IMR-90 (cell line): Measurements from ENCODE around the gene CAMK4. TPM values are rescaled to one million over a fixed set of nuclear protein-coding genes. Genes with fewer than 3 reads are reported as not detected.

Experiments
- ATAC-seq: fragments of 200-7000 bp; cut with Tn5 transposase; 2 replicates; pipeline ENCODE4 v1.9.1; 2020; ENCODE audit warnings: low read depth, mild to moderate bottlenecking, moderate library complexity
- BruUV-seq: library from RNA; stranded (reverse); fragments of 400-500 nt; replicated peaks from 2 replicates; lab custom pipeline; 2021; lab: Mats Ljungman, UMichigan
- CTCF ChIA-PET: fragments of 300-600 bp; formaldehyde crosslinking; extraction: SDS; loops from one replicate; lab custom pipeline; 2021; ENCODE audit warnings: antibody characterized with exemption; lab: Yijun Ruan, JAX
- POLR2A ChIA-PET: fragments of 300-600 bp; sonication (Branson Sonifier 250); formaldehyde crosslinking; loops from one replicate; lab custom pipeline; 2022; ENCODE audit warnings: antibody characterized with exemption; ENCODE audit not compliant: unreplicated experiment; lab: Charles Lee
- DNase-seq: peaks from one replicate; pipeline ENCODE4 v3.0.0; 2013
- H2AFZ ChIP-seq: replicated peaks from 2 replicates; pipeline ENCODE3; 2013; ENCODE audit warnings: low read length, mild to moderate bottlenecking; ENCODE audit not compliant: poor library complexity
- H2AK5ac ChIP-seq: 2 replicates; pipeline ENCODE4 v1.6.1; 2013; ENCODE audit warnings: low read depth, low read length, inconsistent platforms
- H2AK9ac ChIP-seq: replicated peaks from 2 replicates; pipeline ENCODE3; 2013; ENCODE audit warnings: mild to moderate bottlenecking, low read depth, low read length, moderate library complexity; ENCODE audit not compliant: poor library complexity
- H2BK120ac ChIP-seq: 2 replicates; pipeline ENCODE4 v1.6.1; 2013; ENCODE audit warnings: low read depth, low read length, inconsistent platforms
- H2BK15ac ChIP-seq: 3 replicates; pipeline ENCODE4 v1.6.1; 2013; ENCODE audit warnings: low read depth, low read length, inconsistent platforms
- H2BK20ac ChIP-seq: 2 replicates; pipeline ENCODE4 v1.6.1; 2013; ENCODE audit warnings: low read depth, mild to moderate bottlenecking, inconsistent platforms, low read length, moderate library complexity
- H2BK5ac ChIP-seq: 2 replicates; pipeline ENCODE4 v1.6.1; 2013; ENCODE audit warnings: mild to moderate bottlenecking, low read depth, low read length, inconsistent platforms; ENCODE audit not compliant: poor library complexity, severe bottlenecking
- H3K14ac ChIP-seq: replicated peaks from 2 replicates; pipeline ENCODE4 v1.6.1; 2013; ENCODE audit warnings: low read depth, low read length, inconsistent platforms
- H3K18ac ChIP-seq: 2 replicates; pipeline ENCODE4 v1.6.1; 2013; ENCODE audit warnings: low read depth, low read length, control low read depth
- H3K23ac ChIP-seq: 2 replicates; pipeline ENCODE4 v1.6.1; 2013; ENCODE audit warnings: low read depth, low read length, inconsistent platforms
- H3K27ac ChIP-seq: 2 replicates; pipeline ENCODE4 v1.5.1; 2013; ENCODE audit warnings: mild to moderate bottlenecking, control low read depth, low read length; ENCODE audit not compliant: insufficient read depth
- H3K27me3 ChIP-seq: 2 replicates; pipeline ENCODE4 v1.6.1; 2013; ENCODE audit warnings: low read length; ENCODE audit not compliant: control insufficient read depth, insufficient read depth
- H3K36me3 ChIP-seq: 2 replicates; pipeline ENCODE4 v1.6.1; 2013; ENCODE audit warnings: low read length, mixed read lengths; ENCODE audit not compliant: control insufficient read depth, insufficient read depth
- H3K4ac ChIP-seq: 2 replicates; pipeline ENCODE4 v1.6.1; 2013; ENCODE audit warnings: low read depth, low read length, inconsistent platforms
- H3K4me1 ChIP-seq: 2 replicates; pipeline ENCODE4 v1.6.1; 2013; ENCODE audit warnings: low read length, mixed read lengths; ENCODE audit not compliant: control insufficient read depth, insufficient read depth
- H3K4me2 ChIP-seq: 2 replicates; pipeline ENCODE4 v1.6.1; 2013; ENCODE audit warnings: low read depth, mild to moderate bottlenecking, control low read depth, low read length, moderate library complexity
- H3K4me3 ChIP-seq: 2 replicates; pipeline ENCODE4 v1.5.1; 2013; ENCODE audit warnings: low read depth, mild to moderate bottlenecking, control low read depth, low read length, moderate library complexity; ENCODE audit not compliant: insufficient read depth
- H3K56ac ChIP-seq: 2 replicates; pipeline ENCODE4 v1.6.1; 2013; ENCODE audit warnings: low read length, inconsistent platforms; ENCODE audit not compliant: insufficient read depth; ENCODE audit errors: extremely low read depth
- H3K79me1 ChIP-seq, 2 experiments: 2 replicates each; pipeline ENCODE4 v1.6.1; 2013; ENCODE audit warnings: low read length in 2 of 2, inconsistent platforms in 1 of 2, low read depth in 1 of 2
- H3K9ac ChIP-seq: 2 replicates; pipeline ENCODE4 v1.6.1; 2013; ENCODE audit warnings: low read depth, low read length, control low read depth
- H3K9me1 ChIP-seq: 2 replicates; pipeline ENCODE4 v1.6.1; 2013; ENCODE audit warnings: low read length, inconsistent platforms; ENCODE audit not compliant: insufficient read depth
- H3K9me3 ChIP-seq: 2 replicates; pipeline ENCODE4 v1.6.1; 2013; ENCODE audit warnings: low read length; ENCODE audit not compliant: control insufficient read depth, insufficient read depth
- H4K20me1 ChIP-seq: 2 replicates; pipeline ENCODE4 v1.6.1; 2013; ENCODE audit warnings: low read length, inconsistent platforms; ENCODE audit not compliant: insufficient read depth
- H4K5ac ChIP-seq: 2 replicates; pipeline ENCODE4 v1.6.1; 2013; ENCODE audit warnings: mild to moderate bottlenecking, low read depth, low read length, control low read depth
- H4K8ac ChIP-seq, 2 experiments: 2 replicates each; pipeline ENCODE4 v1.6.1; 2013; ENCODE audit warnings: low read depth in 2 of 2, low read length in 2 of 2, control low read depth in 1 of 2, inconsistent platforms in 1 of 2
- H4K91ac ChIP-seq: 2 replicates; pipeline ENCODE4 v1.6.1; 2013; ENCODE audit warnings: low read depth, low read length, inconsistent platforms; ENCODE audit not compliant: insufficient read depth
- USF2 ChIP-seq: fragments of 150-350 bp; IDR thresholded peaks from 2 replicates; pipeline ENCODE4 v1.6.1; 2017; ENCODE audit warnings: mild to moderate bottlenecking, antibody characterized with exemption, low read length, low read depth
- WGBS, 2 experiments: methylation state at CpG; one replicate each; pipeline versions ENCODE4 v1.1.5 to v1.1.7; 2013; ENCODE audit warnings: missing lambda C conversion rate in 2 of 2; ENCODE audit not compliant: insufficient read length in 1 of 2; ENCODE audit errors: extremely low coverage in 2 of 2; 5-methylcytosine and 5-hydroxymethylcytosine counted together
- dilution Hi-C: fragments of 300-500 bp; cut with HindIII; formaldehyde crosslinking; loops from one replicate; pipeline ENCODE4 v1.14.3; 2018; ENCODE audit warnings: low sequenced_read_pairs; ENCODE audit not compliant: unreplicated experiment
- in situ Hi-C: fragments of 300-500 bp; cut with MboI; formaldehyde crosslinking; loops from 3 replicates; pipeline ENCODE4 v1.14.3; 2019; ENCODE audit warnings: low sequenced_read_pairs, inconsistent platforms, mixed read lengths
- intact Hi-C: fragments of 100-400 bp; cut with micrococcal nuclease; formaldehyde crosslinking; loops from 2 replicates; pipeline ENCODE4 v1.10.0; 2022
- polyA plus RNA-seq, 3 experiments: library from polyadenylated mRNA; depleted of rRNA; stranded (reverse); fragments of >200 nt; gene quantifications; 2 replicates each; pipeline ENCODE4 v1.2.3, GENCODE V29; 2012; ENCODE audit warnings: low replicate concordance in 1 of 3
- total RNA-seq: library from RNA; depleted of rRNA; stranded (reverse); fragments of >200 nt; gene quantifications from 2 replicates; pipeline ENCODE4 v1.2.3, GENCODE V29; 2012

Gene CAMK4
- total and polyA plus RNA-seq, 2 of the 4 experiments (the other 2 are of a cell fraction), result 3.7 to 4.8 TPM

GRCh38 chr5:111200828-111201227 lies 23.4 kb upstream of the CAMK4 start:
- Histone ChIP-seq H3K4ac (no peak overlapping the region), H3K4me2 (no peak overlapping the region), H3K4me3 (no peak overlapping the region), H4K20me1 (no peaks in the 10 kb centered on the region), H2AK5ac (no peak overlapping the region), H3K14ac (no peak overlapping the region), H4K5ac (no peak overlapping the region), H4K8ac (no peak overlapping the region), H3K4me1 (no peaks in the 10 kb centered on the region), H3K56ac (no peak overlapping the region), H4K91ac (no peak overlapping the region), H3K9me3 (no peaks in the 10 kb centered on the region), H2BK20ac (no peak overlapping the region), H3K79me1 (no peaks in the 10 kb centered on the region), H3K23ac (no peak overlapping the region), H2BK15ac (no peak overlapping the region), H3K27me3 (peaks cover 3% of the 10 kb centered on the region), H2BK5ac (no peak overlapping the region), H3K9ac (no peak overlapping the region), H2AFZ (no peak overlapping the region), H2BK120ac (no peak overlapping the region), H3K27ac (no peak overlapping the region), H3K36me3 (no peaks in the 10 kb centered on the region), H2AK9ac (no peak overlapping the region), H3K18ac (no peak overlapping the region), H3K9me1 (no peaks in the 10 kb centered on the region)
- DNase-seq, result no peak
- no peak for TF ChIP-seq USF2
- dilution Hi-C loops (no loop called here), in situ Hi-C loops (no loop called here), intact Hi-C loops (no loop called here)
- WGBS, 2 experiments, result no CpG with 5 or more reads among the region's 1 CpG
- no peak for ATAC-seq
- ChIA-PET CTCF (interaction anchor here (0.8 to 1.0 kb wide), 2 partner anchors 10 to 331 kb away, joined by 3 to 4 read pairs; no protein-coding TSS in a partner anchor), POLR2A (no interaction called here)
- no TSS peak for BruUV-seq
